Activated CD8-positive, alpha-beta T cell treated with anti-CD3 and anti-CD28 coated beads, Interleukin-2, amount 10 ng/mL, durations not matched to agents 7 days and 5 days (primary cell): Measurements from ENCODE around the gene GPR35. TPM values are rescaled to one million over a fixed set of nuclear protein-coding genes. Genes with fewer than 3 reads are reported as not detected.

Experiments
- ATAC-seq: fragments of 150-1000 bp; cut with Tn5 transposase; one replicate; pipeline ENCODE4 v1.10.0; 2021; ENCODE audit warnings: moderate library complexity
- CTCF ChIA-PET: fragments of 350-600 bp; sonication (Branson Sonifier 250); formaldehyde crosslinking; loops from one replicate; lab custom pipeline; 2021; ENCODE audit warnings: antibody characterized with exemption; lab: Charles Lee
- POLR2A ChIA-PET: fragments of 350-600 bp; sonication (Branson Sonifier 250); formaldehyde crosslinking; loops from one replicate; lab custom pipeline; 2021; ENCODE audit warnings: antibody characterized with exemption; lab: Charles Lee
- DNase-seq: peaks from one replicate; pipeline ENCODE4 v3.0.0-alpha.2; 2020
- H3K27ac Mint-ChIP-seq: one replicate; pipeline ENCODE4 v1.8.0; 2021; ENCODE audit warnings: mild to moderate bottlenecking, mixed read lengths
- H3K27me3 Mint-ChIP-seq: one replicate; pipeline ENCODE4 v1.8.0; 2021; ENCODE audit warnings: low read depth, mixed read lengths
- H3K36me3 Mint-ChIP-seq: one replicate; pipeline ENCODE4 v1.8.0; 2021; ENCODE audit warnings: low read depth, mixed read lengths
- H3K4me1 Mint-ChIP-seq: one replicate; pipeline ENCODE4 v1.8.0; 2021; ENCODE audit warnings: low read depth, mixed read lengths
- H3K4me3 Mint-ChIP-seq: one replicate; pipeline ENCODE4 v1.8.0; 2021; ENCODE audit warnings: mild to moderate bottlenecking, mixed read lengths
- H3K9me3 Mint-ChIP-seq: one replicate; pipeline ENCODE4 v1.8.0; 2022; ENCODE audit warnings: mixed read lengths; ENCODE audit not compliant: insufficient read depth
- total RNA-seq, 2 experiments: library from RNA; stranded (reverse); gene quantifications; one replicate each; pipeline ENCODE4 v1.2.3, GENCODE V29; 2021

Gene GPR35
- total RNA-seq, 2 experiments from 2014 or later, result 21.6 to 23.8 TPM

DNA sequence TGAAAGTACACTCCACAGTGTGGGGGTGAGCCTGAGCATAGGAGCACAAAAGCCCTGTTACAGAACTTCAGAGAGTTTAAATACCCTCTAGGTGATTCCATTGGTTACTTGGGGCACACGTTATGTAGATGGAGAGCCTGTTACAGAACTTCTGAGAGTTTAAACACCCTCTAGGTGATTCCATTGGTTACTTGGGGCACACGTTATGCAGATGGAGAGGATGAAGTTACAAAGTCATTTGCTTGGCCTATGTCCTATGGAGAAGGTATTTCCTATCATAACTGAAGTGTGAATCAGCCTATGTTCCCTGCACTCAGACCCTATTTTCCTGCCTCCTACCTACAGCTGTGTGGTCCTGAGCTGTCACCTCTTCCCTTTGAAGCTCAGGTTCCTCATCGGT, 42.5 kb upstream of the GPR35 start:
- no peaks in the 10 kb centered on the region for H3K27me3 Mint-ChIP-seq
- CTCF ChIA-PET, result interaction anchor here (1.4 to 8.8 kb wide), 2 partner anchors 14 to 19 kb away, joined by 5 to 119 read pairs; partner anchors contain the start of genes DUSP28 and RNPEPL1
- POLR2A ChIA-PET, result no interaction called here
- ATAC-seq (no peak), DNase-seq (no peak)
- H3K36me3 Mint-ChIP-seq, result peaks cover 45% of the 10 kb centered on the region
- no peak overlapping the region for H3K27ac Mint-ChIP-seq
- H3K4me1 Mint-ChIP-seq, result peaks cover 54% of the 10 kb centered on the region
- H3K4me3 Mint-ChIP-seq, result no peak overlapping the region
- H3K9me3 Mint-ChIP-seq, result no peaks in the 10 kb centered on the region

DNA sequence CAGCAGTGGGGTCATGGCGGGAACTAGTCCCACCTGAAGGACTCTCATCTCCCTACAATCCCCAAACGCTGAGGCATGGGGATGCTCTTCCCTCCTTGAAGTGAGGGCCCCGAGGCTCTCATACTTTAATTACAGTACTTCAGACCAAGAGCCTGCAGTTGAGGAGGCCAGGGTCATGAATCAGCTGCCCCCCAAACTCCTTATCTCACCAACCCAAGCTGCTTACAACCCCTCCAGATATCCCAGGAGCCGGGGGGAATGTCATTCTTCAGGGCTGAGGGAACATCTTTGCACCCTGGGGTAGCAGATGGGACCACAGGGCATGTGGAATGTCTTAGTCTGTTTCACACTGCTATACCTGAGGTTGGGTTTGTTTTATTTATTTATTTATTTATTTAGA, 41.5 kb upstream of the GPR35 start:
- H3K4me1 Mint-ChIP-seq, result peaks cover 62% of the 10 kb centered on the region
- no peaks in the 10 kb centered on the region for H3K9me3 Mint-ChIP-seq
- peaks cover 40% of the 10 kb centered on the region for H3K36me3 Mint-ChIP-seq
- ATAC-seq (no peak), DNase-seq (no peak)
- no peak overlapping the region for H3K4me3 Mint-ChIP-seq
- H3K27ac Mint-ChIP-seq, result no peak overlapping the region
- no peaks in the 10 kb centered on the region for H3K27me3 Mint-ChIP-seq
- CTCF ChIA-PET, result interaction anchor here (1.4 to 8.8 kb wide), 2 partner anchors 15 to 20 kb away, joined by 5 to 119 read pairs; partner anchors contain the start of genes DUSP28 and RNPEPL1
- POLR2A ChIA-PET, result interaction anchor here (3.7 to 4.9 kb wide), 2 partner anchors 18 to 23 kb away, joined by 37 to 53 read pairs; partner anchors contain the start of gene DUSP28

DNA sequence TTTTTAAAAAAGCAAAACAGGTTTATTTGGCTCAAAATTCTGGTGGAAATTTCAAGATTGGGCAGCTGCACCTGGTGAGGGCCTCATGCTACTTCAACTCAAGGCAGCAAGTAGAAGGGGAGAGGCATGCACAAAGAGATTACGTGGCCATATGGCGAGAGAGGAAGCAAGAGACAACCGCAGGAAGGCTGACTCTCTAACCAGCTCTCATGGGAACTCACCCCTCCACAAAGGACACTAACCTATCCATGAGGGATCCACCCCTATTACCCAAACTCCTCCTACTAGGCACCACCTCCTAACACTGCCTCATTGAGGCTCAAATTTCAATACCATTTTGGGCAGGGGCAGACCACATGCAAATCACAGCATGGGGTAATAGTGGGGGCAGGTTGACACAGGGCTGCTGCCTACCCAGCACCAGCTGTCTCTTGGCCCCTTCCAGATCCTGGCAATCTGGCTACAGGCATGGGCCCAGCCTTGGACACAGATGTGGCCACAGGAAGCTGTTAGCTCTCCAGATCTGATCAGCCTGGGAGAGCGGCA, 40.7 kb upstream of the GPR35 start:
- no peaks in the 10 kb centered on the region for H3K27me3 Mint-ChIP-seq
- H3K4me1 Mint-ChIP-seq, result peaks cover 58% of the 10 kb centered on the region
- peak overlapping the region; percentile 53 for H3K27ac Mint-ChIP-seq
- POLR2A ChIA-PET, result interaction anchor here (3.7 to 4.9 kb wide), 2 partner anchors 19 to 24 kb away, joined by 37 to 53 read pairs; partner anchors contain the start of gene DUSP28
- no peak for ATAC-seq
- H3K36me3 Mint-ChIP-seq, result peaks cover 38% of the 10 kb centered on the region
- H3K4me3 Mint-ChIP-seq, result peak overlapping the region; percentile 97
- H3K9me3 Mint-ChIP-seq, result no peaks in the 10 kb centered on the region
- CTCF ChIA-PET, result interaction anchor here (0.6 to 8.8 kb wide), 3 partner anchors 21 to 32 kb away, joined by 3 to 119 read pairs (median 18); partner anchors contain the start of genes ANKMY1 and DUSP28
- no peak for DNase-seq

DNA sequence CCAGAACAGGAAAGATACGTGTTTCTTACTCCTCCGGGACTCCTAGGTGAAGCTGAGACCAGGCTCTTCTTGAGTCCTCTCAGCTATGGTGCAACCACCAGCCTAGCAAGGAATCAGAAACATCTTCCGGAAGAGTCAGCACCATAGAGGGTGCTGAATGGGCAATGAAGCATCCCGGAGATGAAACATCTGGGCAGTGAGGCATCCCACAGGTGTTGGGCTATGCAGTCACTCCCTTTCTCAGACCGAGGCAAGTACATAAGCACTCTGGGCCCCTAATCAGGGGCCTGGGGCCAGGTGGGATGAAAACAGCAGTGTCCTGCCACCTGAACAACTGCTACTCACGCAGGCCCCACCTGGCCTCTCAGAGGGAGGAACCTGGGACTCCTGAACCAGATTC, 40.2 kb upstream of the GPR35 start:
- Mint-ChIP-seq H3K4me3 (peak overlapping the region; percentile 97), H3K27me3 (no peaks in the 10 kb centered on the region), H3K36me3 (peaks cover 33% of the 10 kb centered on the region), H3K27ac (peak overlapping the region; percentile 53), H3K9me3 (no peaks in the 10 kb centered on the region), H3K4me1 (peaks cover 53% of the 10 kb centered on the region)
- ChIA-PET CTCF (interaction anchor here (0.6 to 8.8 kb wide), 6 partner anchors 16 to 70 kb away, joined by 3 to 119 read pairs (median 10); partner anchors contain the start of genes ANKMY1, DUSP28 and RNPEPL1), POLR2A (interaction anchor here (1.3 to 4.9 kb wide), 4 partner anchors 19 to 42 kb away, joined by 5 to 53 read pairs (median 22); partner anchors contain the start of gene DUSP28)
- no peak for DNase-seq
- ATAC-seq, result no peak

DNA sequence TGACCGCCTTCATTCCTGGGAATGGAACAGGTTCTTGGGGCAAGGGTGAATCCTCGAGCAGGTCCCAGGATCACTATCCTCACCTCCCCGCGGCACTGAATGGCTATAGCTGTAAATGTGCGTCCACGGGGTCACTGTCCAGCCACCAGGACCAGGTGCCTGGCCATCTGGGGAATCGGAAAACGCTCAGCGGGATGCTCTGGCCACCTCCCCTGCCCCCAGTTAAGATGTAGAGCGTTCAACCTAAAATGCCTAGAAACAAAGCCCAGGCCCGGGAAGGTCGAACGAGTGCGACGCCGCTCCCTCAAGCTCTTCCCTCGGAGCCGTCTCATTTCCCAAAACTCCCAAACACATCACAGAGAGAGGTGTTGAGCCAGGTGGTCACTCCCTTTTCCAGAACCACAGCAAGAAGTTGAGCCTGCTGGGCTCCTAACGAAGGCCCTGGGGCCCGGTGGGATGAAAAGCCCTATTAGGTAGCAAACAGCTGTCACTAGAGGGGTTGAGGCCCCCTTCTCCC, 39.5 kb upstream of the GPR35 start:
- DNase-seq (no peak), ATAC-seq (no peak)
- H3K27me3 Mint-ChIP-seq, result no peaks in the 10 kb centered on the region
- H3K27ac Mint-ChIP-seq, result peak overlapping the region; percentile 92
- H3K36me3 Mint-ChIP-seq, result peaks cover 27% of the 10 kb centered on the region
- CTCF ChIA-PET, result interaction anchor here (1.0 to 8.8 kb wide), 10 partner anchors 9 to 71 kb away, joined by 3 to 119 read pairs (median 9); partner anchors contain the start of genes ANKMY1, DUSP28 and RNPEPL1
- POLR2A ChIA-PET, result interaction anchor here (0.6 to 4.9 kb wide), 9 partner anchors 8 to 256 kb away, joined by 3 to 53 read pairs (median 6); partner anchors contain the start of genes DUSP28, GPR35 and RNPEPL1
- peaks cover 47% of the 10 kb centered on the region for H3K4me1 Mint-ChIP-seq
- peak overlapping the region; percentile 97 for H3K4me3 Mint-ChIP-seq
- H3K9me3 Mint-ChIP-seq, result no peaks in the 10 kb centered on the region

DNA sequence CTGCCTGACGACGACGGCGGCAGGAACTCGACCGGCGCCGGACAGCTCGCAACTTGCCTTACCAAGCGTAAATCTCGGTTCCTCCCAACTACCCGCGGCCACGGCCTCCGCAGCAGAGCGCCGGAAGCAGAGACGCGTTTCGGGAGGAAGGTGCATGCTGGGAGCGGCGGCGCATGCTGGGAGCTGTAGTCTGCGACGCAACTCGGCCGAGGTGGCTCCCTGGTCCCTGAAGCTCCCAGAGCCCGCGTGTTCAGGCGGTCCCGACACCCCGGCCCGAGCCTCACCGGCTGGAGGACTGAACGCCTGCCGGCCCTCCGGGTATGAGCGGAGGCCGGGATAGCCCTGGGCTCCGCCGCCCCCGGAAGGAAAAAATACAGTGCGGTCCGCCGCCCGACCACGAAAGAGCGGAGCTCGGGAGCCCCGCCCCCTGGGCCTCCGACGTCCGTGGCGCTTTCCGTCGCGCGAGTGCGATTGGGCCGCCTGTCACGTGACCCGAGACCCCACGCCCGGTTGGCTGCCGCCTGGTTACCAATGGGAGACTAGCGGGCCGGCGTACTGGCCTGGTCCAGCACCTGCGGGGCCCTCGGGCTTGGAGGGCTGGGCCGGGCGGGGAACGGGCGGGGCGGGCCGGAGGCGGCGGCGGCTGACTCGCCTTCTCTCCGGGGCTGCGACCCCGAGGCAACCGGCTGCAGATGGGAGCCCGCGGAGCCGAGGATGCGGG, 38.9 kb upstream of the GPR35 start, which contains the start of gene CAPN10:
Gene CAPN10, plus strand, starts transcription at position 537 of the 721 bp plus-strand sequence. Its CDS starts 178 bp downstream, at position 715.
- POLR2A ChIA-PET, result interaction anchor here (0.6 to 4.9 kb wide), 11 partner anchors 8 to 258 kb away, joined by 3 to 53 read pairs (median 5); partner anchors contain the start of genes DUSP28, GPR35 and RNPEPL1
- ATAC-seq, result peak; percentile 91
- H3K27me3 Mint-ChIP-seq, result no peaks in the 10 kb centered on the region
- H3K4me1 Mint-ChIP-seq, result peaks cover 47% of the 10 kb centered on the region
- peaks cover 26% of the 10 kb centered on the region for H3K36me3 Mint-ChIP-seq
- CTCF ChIA-PET, result interaction anchor here (0.6 to 8.8 kb wide), 14 partner anchors 8 to 254 kb away, joined by 3 to 119 read pairs (median 5); partner anchors contain the start of genes ANKMY1, DUSP28 and GPR35
- H3K4me3 Mint-ChIP-seq, result peak within 1 kb of the TSS; percentile 97
- DNase-seq, result peak; percentile 98
- H3K9me3 Mint-ChIP-seq, result no peaks in the 10 kb centered on the region
- H3K27ac Mint-ChIP-seq, result peak within 1 kb of the TSS; percentile 92

DNA sequence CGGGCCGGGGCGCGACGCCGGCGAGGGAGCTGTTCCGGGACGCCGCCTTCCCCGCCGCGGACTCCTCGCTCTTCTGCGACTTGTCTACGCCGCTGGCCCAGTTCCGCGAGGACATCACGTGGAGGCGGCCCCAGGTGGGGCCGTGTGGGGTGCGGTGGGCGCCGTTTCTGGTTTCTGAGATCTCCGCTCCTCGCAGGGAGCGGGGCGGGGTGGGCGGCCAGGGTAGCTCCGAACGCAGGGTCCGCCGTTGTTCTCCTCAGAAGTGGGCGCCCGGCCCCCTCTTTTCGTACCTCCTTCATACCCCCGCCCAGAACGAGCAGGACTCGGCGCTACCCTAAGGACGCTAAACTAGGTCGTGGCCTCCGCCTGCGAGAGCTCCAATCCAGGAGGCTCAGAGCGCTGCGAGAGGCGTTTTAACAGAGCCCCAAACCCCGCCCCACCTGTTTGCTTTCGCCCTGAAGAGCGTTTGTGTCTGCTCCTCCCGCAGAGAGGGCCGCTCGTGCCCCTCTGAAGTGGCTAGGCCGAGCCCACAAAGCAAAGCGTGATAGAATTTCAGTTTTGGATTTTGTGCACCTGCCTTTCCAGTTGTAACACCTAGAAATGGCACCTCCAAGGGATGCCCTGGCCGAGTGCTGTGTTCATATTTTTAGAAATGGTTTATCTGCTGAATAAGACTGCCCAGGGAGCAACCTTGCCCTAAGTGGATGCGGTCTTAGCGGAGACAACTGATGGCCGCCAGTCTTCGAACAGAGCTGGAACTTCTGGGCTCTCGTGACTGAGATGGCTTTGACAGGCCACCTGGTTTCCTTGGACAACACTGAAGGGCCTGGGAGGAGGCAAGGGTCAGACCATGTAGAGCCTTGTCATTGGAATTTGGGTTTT, 38.1 kb upstream of the GPR35 start:
- ATAC-seq (peak; percentile 60), DNase-seq (peak; percentile 80)
- CTCF ChIA-PET, result interaction anchor here (0.6 to 8.8 kb wide), 13 partner anchors 8 to 254 kb away, joined by 3 to 119 read pairs (median 9); partner anchors contain the start of genes ANKMY1, DUSP28 and GPR35
- Mint-ChIP-seq H3K27me3 (no peaks in the 10 kb centered on the region), H3K27ac (peak overlapping the region; percentile 91), H3K4me3 (peak overlapping the region; percentile 97), H3K9me3 (no peaks in the 10 kb centered on the region), H3K4me1 (peaks cover 45% of the 10 kb centered on the region), H3K36me3 (peaks cover 25% of the 10 kb centered on the region)
- POLR2A ChIA-PET, result interaction anchor here (0.6 to 4.9 kb wide), 8 partner anchors 19 to 259 kb away, joined by 3 to 53 read pairs (median 7); partner anchors contain the start of genes DUSP28, GPR35 and RNPEPL1

DNA sequence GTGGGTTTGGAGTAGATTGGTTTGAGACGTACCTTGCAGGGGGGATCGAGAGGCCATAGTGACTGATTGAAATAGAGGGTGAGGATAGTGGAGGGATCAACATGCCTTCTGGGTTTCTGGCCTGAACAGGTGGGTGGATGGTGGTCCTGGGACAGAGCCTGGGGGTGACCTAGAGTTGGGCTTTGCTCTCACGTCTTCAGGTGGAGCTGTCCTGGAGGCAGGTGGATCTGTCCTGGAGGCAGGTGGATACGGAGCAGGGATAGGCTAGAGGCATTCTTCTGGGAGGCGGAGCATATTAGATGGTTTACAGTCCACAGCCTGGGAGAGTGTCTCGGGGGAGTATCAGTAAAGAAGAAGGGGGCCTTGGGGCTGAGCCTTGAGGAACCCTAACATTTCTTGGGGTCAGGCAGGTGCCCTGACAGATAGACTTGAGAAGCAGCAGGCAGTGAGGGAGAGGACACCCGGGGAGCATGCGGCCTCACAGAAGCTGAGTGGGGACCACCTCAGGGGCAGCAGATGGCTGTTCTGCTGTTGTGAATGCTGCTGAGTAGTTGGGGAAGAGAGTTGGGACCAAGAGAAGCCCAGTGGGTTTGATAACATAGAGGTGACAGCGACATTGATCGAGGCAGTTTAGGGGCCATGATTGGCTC, 37.1 kb upstream of the GPR35 start:
- POLR2A ChIA-PET, result interaction anchor here (1.3 to 4.9 kb wide), 2 partner anchors 22 to 34 kb away, joined by 4 to 53 read pairs; no protein-coding TSS in a partner anchor
- DNase-seq, result no peak
- Mint-ChIP-seq H3K36me3 (peaks cover 24% of the 10 kb centered on the region), H3K4me3 (peak overlapping the region; percentile 97), H3K27ac (peak overlapping the region; percentile 91), H3K27me3 (no peaks in the 10 kb centered on the region), H3K9me3 (no peaks in the 10 kb centered on the region), H3K4me1 (peaks cover 38% of the 10 kb centered on the region)
- no peak for ATAC-seq
- CTCF ChIA-PET, result interaction anchor here (1.1 to 8.8 kb wide), 10 partner anchors 19 to 253 kb away, joined by 3 to 119 read pairs (median 9); partner anchors contain the start of genes ANKMY1, DUSP28 and GPR35

DNA sequence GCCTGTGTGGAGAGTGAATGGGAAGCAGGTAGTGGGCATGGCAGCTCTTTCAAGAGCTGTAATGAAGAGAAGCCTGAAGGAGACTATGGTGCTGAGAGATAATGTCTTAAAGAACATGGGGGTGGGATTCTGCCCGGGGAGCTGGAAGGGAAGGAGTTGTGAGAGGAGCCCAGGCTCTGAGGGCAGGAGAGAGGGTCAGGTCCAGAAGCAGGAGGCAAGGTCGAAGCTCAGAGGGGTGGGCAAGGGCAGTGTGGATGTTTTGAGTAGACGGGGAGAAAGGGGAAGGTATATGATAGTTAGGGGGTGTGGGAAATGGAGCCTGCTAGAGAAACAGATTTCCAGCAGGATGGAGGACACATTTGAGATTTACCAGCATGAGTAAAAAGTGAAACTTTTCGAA, 36.6 kb upstream of the GPR35 start:
- Mint-ChIP-seq H3K36me3 (peaks cover 23% of the 10 kb centered on the region), H3K27ac (peak overlapping the region; percentile 3), H3K4me3 (peak overlapping the region; percentile 97)

DNA sequence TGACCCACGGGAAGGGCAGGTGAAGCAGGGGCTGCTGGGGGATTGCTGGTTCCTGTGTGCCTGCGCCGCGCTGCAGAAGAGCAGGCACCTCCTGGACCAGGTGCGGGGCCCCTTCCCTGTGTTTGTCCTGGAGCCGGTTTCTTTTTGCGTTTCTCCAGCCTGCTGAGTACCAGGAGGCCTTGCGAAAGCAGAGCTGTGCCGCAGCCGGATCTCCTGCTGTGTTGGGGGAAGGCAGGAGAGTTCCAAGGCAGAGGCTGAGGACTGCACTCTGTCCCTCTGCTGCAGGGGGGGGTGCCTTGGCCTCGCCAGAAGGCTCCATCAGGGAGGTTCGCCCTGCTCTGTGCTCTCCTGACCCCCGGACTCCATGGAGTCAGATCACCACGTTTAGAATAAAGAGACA, 35.9 kb upstream of the GPR35 start:
- H3K4me1 Mint-ChIP-seq, result peaks cover 34% of the 10 kb centered on the region

More for the DNA sequence above, 36.6 kb upstream of the GPR35 start:
- ChIA-PET POLR2A (interaction anchor here (4.9 kb wide), 1 partner anchor 23 kb away, joined by 53 read pairs; no protein-coding TSS in a partner anchor), CTCF (interaction anchor here (0.8 to 8.8 kb wide), 6 partner anchors 20 to 74 kb away, joined by 3 to 119 read pairs (median 16); partner anchors contain the start of genes ANKMY1 and DUSP28)
- ATAC-seq, result no peak
- Mint-ChIP-seq H3K4me1 (peaks cover 36% of the 10 kb centered on the region), H3K27me3 (no peaks in the 10 kb centered on the region), H3K9me3 (no peaks in the 10 kb centered on the region)
- DNase-seq, result no peak

More for the DNA sequence above, 35.9 kb upstream of the GPR35 start:
- DNase-seq (no peak), ATAC-seq (no peak)
- ChIA-PET CTCF (interaction anchor here (0.8 to 8.8 kb wide), 5 partner anchors 19 to 75 kb away, joined by 3 to 119 read pairs (median 15); partner anchors contain the start of gene DUSP28), POLR2A (no interaction called here)
- no peaks in the 10 kb centered on the region for H3K27me3 Mint-ChIP-seq
- H3K9me3 Mint-ChIP-seq, result no peaks in the 10 kb centered on the region
- H3K27ac Mint-ChIP-seq, result no peak overlapping the region
- no peak overlapping the region for H3K4me3 Mint-ChIP-seq
- peaks cover 23% of the 10 kb centered on the region for H3K36me3 Mint-ChIP-seq
